ENCODE data around the gene DCTN2.

DNA sequence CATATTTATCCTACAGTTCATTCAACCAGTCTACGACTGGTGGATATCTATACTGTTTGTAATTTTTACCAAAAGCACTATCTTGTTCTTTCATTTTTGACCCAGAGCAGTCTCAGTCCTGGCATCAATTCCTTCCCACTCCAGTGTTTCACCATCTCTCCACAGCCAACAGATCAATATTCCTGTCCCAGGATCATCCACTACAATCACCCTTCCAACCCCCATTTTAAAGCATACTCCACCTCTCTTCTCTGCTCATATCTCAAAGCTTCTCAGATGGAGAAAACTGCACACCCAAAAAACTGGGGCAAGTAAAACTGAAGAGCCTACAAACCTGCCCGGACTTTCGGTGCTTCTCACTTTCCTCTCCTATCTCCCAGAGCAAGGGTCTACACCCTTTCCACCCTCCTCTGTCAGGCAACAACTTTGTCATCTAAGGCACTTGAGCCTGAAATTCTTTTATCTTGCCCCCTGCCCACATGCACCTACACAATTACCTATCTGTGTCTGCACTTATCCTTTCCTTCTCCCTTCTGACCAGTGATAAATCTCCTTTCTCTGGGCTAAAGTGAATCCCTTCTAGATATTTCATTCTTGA, 39.9 kb upstream of the DCTN2 start:
- TF ChIP-seq, protein P1, sequence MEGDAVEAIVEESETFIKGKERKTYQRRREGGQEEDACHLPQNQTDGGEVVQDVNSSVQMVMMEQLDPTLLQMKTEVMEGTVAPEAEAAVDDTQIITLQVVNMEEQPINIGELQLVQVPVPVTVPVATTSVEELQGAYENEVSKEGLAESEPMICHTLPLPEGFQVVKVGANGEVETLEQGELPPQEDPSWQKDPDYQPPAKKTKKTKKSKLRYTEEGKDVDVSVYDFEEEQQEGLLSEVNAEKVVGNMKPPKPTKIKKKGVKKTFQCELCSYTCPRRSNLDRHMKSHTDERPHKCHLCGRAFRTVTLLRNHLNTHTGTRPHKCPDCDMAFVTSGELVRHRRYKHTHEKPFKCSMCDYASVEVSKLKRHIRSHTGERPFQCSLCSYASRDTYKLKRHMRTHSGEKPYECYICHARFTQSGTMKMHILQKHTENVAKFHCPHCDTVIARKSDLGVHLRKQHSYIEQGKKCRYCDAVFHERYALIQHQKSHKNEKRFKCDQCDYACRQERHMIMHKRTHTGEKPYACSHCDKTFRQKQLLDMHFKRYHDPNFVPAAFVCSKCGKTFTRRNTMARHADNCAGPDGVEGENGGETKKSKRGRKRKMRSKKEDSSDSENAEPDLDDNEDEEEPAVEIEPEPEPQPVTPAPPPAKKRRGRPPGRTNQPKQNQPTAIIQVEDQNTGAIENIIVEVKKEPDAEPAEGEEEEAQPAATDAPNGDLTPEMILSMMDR (IDR thresholded peaks at IDR 0.05), result no peak
- TF ChIP-seq POLR2A (IDR thresholded peaks at IDR 0.05), result no peak

Measured in heart left ventricle (tissue), 13 donors.